IMR-90 (cell line): ENCODE measurements around the gene DYSF. TPM values are rescaled to one million over a fixed set of nuclear protein-coding genes. Genes with fewer than 3 reads are reported as not detected.

ENCODE experiments used
- ATAC-seq: fragments of 200-7000 bp; cut with Tn5 transposase; 2 replicates; pipeline ENCODE4 v1.9.1; 2020; ENCODE audit warnings: low read depth, mild to moderate bottlenecking, moderate library complexity
- BruUV-seq: library from RNA; stranded (reverse); fragments of 400-500 nt; replicated peaks from 2 replicates; lab custom pipeline; 2021; lab: Mats Ljungman, UMichigan
- CTCF ChIA-PET: fragments of 300-600 bp; formaldehyde crosslinking; extraction: SDS; loops from one replicate; lab custom pipeline; 2021; ENCODE audit warnings: antibody characterized with exemption; lab: Yijun Ruan, JAX
- POLR2A ChIA-PET: fragments of 300-600 bp; sonication (Branson Sonifier 250); formaldehyde crosslinking; loops from one replicate; lab custom pipeline; 2022; ENCODE audit warnings: antibody characterized with exemption; ENCODE audit not compliant: unreplicated experiment; lab: Charles Lee
- DNase-seq: peaks from one replicate; pipeline ENCODE4 v3.0.0; 2013
- H2AFZ ChIP-seq: replicated peaks from 2 replicates; pipeline ENCODE3; 2013; ENCODE audit warnings: low read length, mild to moderate bottlenecking; ENCODE audit not compliant: poor library complexity
- H2AK5ac ChIP-seq: 2 replicates; pipeline ENCODE4 v1.6.1; 2013; ENCODE audit warnings: low read depth, low read length, inconsistent platforms
- H2AK9ac ChIP-seq: replicated peaks from 2 replicates; pipeline ENCODE3; 2013; ENCODE audit warnings: mild to moderate bottlenecking, low read depth, low read length, moderate library complexity; ENCODE audit not compliant: poor library complexity
- H2BK120ac ChIP-seq: 2 replicates; pipeline ENCODE4 v1.6.1; 2013; ENCODE audit warnings: low read depth, low read length, inconsistent platforms
- H2BK15ac ChIP-seq: 3 replicates; pipeline ENCODE4 v1.6.1; 2013; ENCODE audit warnings: low read depth, low read length, inconsistent platforms
- H2BK20ac ChIP-seq: 2 replicates; pipeline ENCODE4 v1.6.1; 2013; ENCODE audit warnings: low read depth, mild to moderate bottlenecking, inconsistent platforms, low read length, moderate library complexity
- H2BK5ac ChIP-seq: 2 replicates; pipeline ENCODE4 v1.6.1; 2013; ENCODE audit warnings: mild to moderate bottlenecking, low read depth, low read length, inconsistent platforms; ENCODE audit not compliant: poor library complexity, severe bottlenecking
- H3K14ac ChIP-seq: replicated peaks from 2 replicates; pipeline ENCODE4 v1.6.1; 2013; ENCODE audit warnings: low read depth, low read length, inconsistent platforms
- H3K18ac ChIP-seq: 2 replicates; pipeline ENCODE4 v1.6.1; 2013; ENCODE audit warnings: low read depth, low read length, control low read depth
- H3K23ac ChIP-seq: 2 replicates; pipeline ENCODE4 v1.6.1; 2013; ENCODE audit warnings: low read depth, low read length, inconsistent platforms
- H3K27ac ChIP-seq: 2 replicates; pipeline ENCODE4 v1.5.1; 2013; ENCODE audit warnings: mild to moderate bottlenecking, control low read depth, low read length; ENCODE audit not compliant: insufficient read depth
- H3K27me3 ChIP-seq: 2 replicates; pipeline ENCODE4 v1.6.1; 2013; ENCODE audit warnings: low read length; ENCODE audit not compliant: control insufficient read depth, insufficient read depth
- H3K36me3 ChIP-seq: 2 replicates; pipeline ENCODE4 v1.6.1; 2013; ENCODE audit warnings: low read length, mixed read lengths; ENCODE audit not compliant: control insufficient read depth, insufficient read depth
- H3K4ac ChIP-seq: 2 replicates; pipeline ENCODE4 v1.6.1; 2013; ENCODE audit warnings: low read depth, low read length, inconsistent platforms
- H3K4me1 ChIP-seq: 2 replicates; pipeline ENCODE4 v1.6.1; 2013; ENCODE audit warnings: low read length, mixed read lengths; ENCODE audit not compliant: control insufficient read depth, insufficient read depth
- H3K4me2 ChIP-seq: 2 replicates; pipeline ENCODE4 v1.6.1; 2013; ENCODE audit warnings: low read depth, mild to moderate bottlenecking, control low read depth, low read length, moderate library complexity
- H3K4me3 ChIP-seq: 2 replicates; pipeline ENCODE4 v1.5.1; 2013; ENCODE audit warnings: low read depth, mild to moderate bottlenecking, control low read depth, low read length, moderate library complexity; ENCODE audit not compliant: insufficient read depth
- H3K56ac ChIP-seq: 2 replicates; pipeline ENCODE4 v1.6.1; 2013; ENCODE audit warnings: low read length, inconsistent platforms; ENCODE audit not compliant: insufficient read depth; ENCODE audit errors: extremely low read depth
- H3K79me1 ChIP-seq, 2 experiments: 2 replicates each; pipeline ENCODE4 v1.6.1; 2013; ENCODE audit warnings: low read length in 2 of 2, inconsistent platforms in 1 of 2, low read depth in 1 of 2
- H3K9ac ChIP-seq: 2 replicates; pipeline ENCODE4 v1.6.1; 2013; ENCODE audit warnings: low read depth, low read length, control low read depth
- H3K9me1 ChIP-seq: 2 replicates; pipeline ENCODE4 v1.6.1; 2013; ENCODE audit warnings: low read length, inconsistent platforms; ENCODE audit not compliant: insufficient read depth
- H3K9me3 ChIP-seq: 2 replicates; pipeline ENCODE4 v1.6.1; 2013; ENCODE audit warnings: low read length; ENCODE audit not compliant: control insufficient read depth, insufficient read depth
- H4K20me1 ChIP-seq: 2 replicates; pipeline ENCODE4 v1.6.1; 2013; ENCODE audit warnings: low read length, inconsistent platforms; ENCODE audit not compliant: insufficient read depth
- H4K5ac ChIP-seq: 2 replicates; pipeline ENCODE4 v1.6.1; 2013; ENCODE audit warnings: mild to moderate bottlenecking, low read depth, low read length, control low read depth
- H4K8ac ChIP-seq, 2 experiments: 2 replicates each; pipeline ENCODE4 v1.6.1; 2013; ENCODE audit warnings: low read depth in 2 of 2, low read length in 2 of 2, control low read depth in 1 of 2, inconsistent platforms in 1 of 2
- H4K91ac ChIP-seq: 2 replicates; pipeline ENCODE4 v1.6.1; 2013; ENCODE audit warnings: low read depth, low read length, inconsistent platforms; ENCODE audit not compliant: insufficient read depth
- BHLHE40 ChIP-seq: fragments of 150-350 bp; IDR thresholded peaks from 2 replicates; pipeline ENCODE4 v1.6.1; 2016; ENCODE audit warnings: mild to moderate bottlenecking, low read depth, low read length
- CEBPB ChIP-seq: IDR thresholded peaks from 2 replicates; pipeline ENCODE4 v1.6.1; 2012; ENCODE audit warnings: low read depth, low read length, improper control_type of control experiment
- CHD1 ChIP-seq: IDR thresholded peaks from 2 replicates; pipeline ENCODE4 v1.6.1; 2012; ENCODE audit warnings: low read depth, low read length, improper control_type of control experiment
- ELK1 ChIP-seq: fragments of 150-350 bp; IDR thresholded peaks from 2 replicates; pipeline ENCODE4 v1.6.1; 2016; ENCODE audit warnings: low read depth, mild to moderate bottlenecking, low read length, moderate library complexity, borderline replicate concordance
- FOS ChIP-seq: fragments of 150-350 bp; IDR thresholded peaks from 2 replicates; pipeline ENCODE4 v1.6.1; 2016; ENCODE audit warnings: low read depth, low read length
- MAFK ChIP-seq: IDR thresholded peaks from 2 replicates; pipeline ENCODE4 v1.6.1; 2012; ENCODE audit warnings: low read depth, low read length, improper control_type of control experiment
- MAZ ChIP-seq: IDR thresholded peaks from 2 replicates; pipeline ENCODE4 v1.6.1; 2012; ENCODE audit warnings: low read depth, mild to moderate bottlenecking, low read length, improper control_type of control experiment, moderate library complexity, borderline replicate concordance
- MXI1 ChIP-seq: IDR thresholded peaks from 2 replicates; pipeline ENCODE4 v1.6.1; 2012; ENCODE audit warnings: low read depth, mild to moderate bottlenecking, low read length, moderate library complexity, borderline replicate concordance
- NFE2L2 ChIP-seq: fragments of 150-350 bp; IDR thresholded peaks from 2 replicates; pipeline ENCODE4 v1.6.1; 2016; ENCODE audit warnings: low read depth, mild to moderate bottlenecking, low read length
- POLR2A ChIP-seq: IDR thresholded peaks from 2 replicates; pipeline ENCODE4 v1.6.1; 2012; ENCODE audit warnings: mild to moderate bottlenecking, low read depth, low read length
- RCOR1 ChIP-seq: IDR thresholded peaks from 2 replicates; pipeline ENCODE4 v1.6.1; 2012; ENCODE audit warnings: mild to moderate bottlenecking, low read length, improper control_type of control experiment; ENCODE audit not compliant: insufficient replicate concordance
- RFX5 ChIP-seq: IDR thresholded peaks from 2 replicates; pipeline ENCODE4 v1.8.0; 2012; ENCODE audit warnings: low read depth, mild to moderate bottlenecking, low read length, moderate library complexity
- SMC3 ChIP-seq: fragments of 150-350 bp; IDR thresholded peaks from 2 replicates; pipeline ENCODE4 v1.6.1; 2016; ENCODE audit warnings: low read depth, mild to moderate bottlenecking, antibody characterized with exemption, low read length, moderate library complexity
- WGBS, 2 experiments: methylation state at CpG; one replicate each; pipeline versions ENCODE4 v1.1.5 to v1.1.7; 2013; ENCODE audit warnings: missing lambda C conversion rate in 2 of 2; ENCODE audit not compliant: insufficient read length in 1 of 2; ENCODE audit errors: extremely low coverage in 2 of 2; 5-methylcytosine and 5-hydroxymethylcytosine counted together
- dilution Hi-C: fragments of 300-500 bp; cut with HindIII; formaldehyde crosslinking; loops from one replicate; pipeline ENCODE4 v1.14.3; 2018; ENCODE audit warnings: low sequenced_read_pairs; ENCODE audit not compliant: unreplicated experiment
- in situ Hi-C: fragments of 300-500 bp; cut with MboI; formaldehyde crosslinking; loops from 3 replicates; pipeline ENCODE4 v1.14.3; 2019; ENCODE audit warnings: low sequenced_read_pairs, inconsistent platforms, mixed read lengths
- intact Hi-C: fragments of 100-400 bp; cut with micrococcal nuclease; formaldehyde crosslinking; loops from 2 replicates; pipeline ENCODE4 v1.10.0; 2022
- polyA plus RNA-seq, 3 experiments: library from polyadenylated mRNA; depleted of rRNA; stranded (reverse); fragments of >200 nt; gene quantifications; 2 replicates each; pipeline ENCODE4 v1.2.3, GENCODE V29; 2012; ENCODE audit warnings: low replicate concordance in 1 of 3
- total RNA-seq: library from RNA; depleted of rRNA; stranded (reverse); fragments of >200 nt; gene quantifications from 2 replicates; pipeline ENCODE4 v1.2.3, GENCODE V29; 2012
- TF ChIP-seq, protein P1 (sequence below): conservative IDR thresholded peaks from 2 replicates; pipeline ENCODE4 v1.5.1; 2012; ENCODE audit warnings: mild to moderate bottlenecking, low read depth, low read length, improper control_type of control experiment
- TF ChIP-seq, protein P2 (sequence below): fragments of 150-350 bp; IDR thresholded peaks from 2 replicates; pipeline ENCODE4 v1.6.1; 2017; ENCODE audit warnings: mild to moderate bottlenecking, antibody characterized with exemption, low read length, low read depth

The DYSF gene
- total and polyA plus RNA-seq, 2 of the 4 experiments (the other 2 are of a cell fraction): 0.09 to 0.18 TPM

DNA sequence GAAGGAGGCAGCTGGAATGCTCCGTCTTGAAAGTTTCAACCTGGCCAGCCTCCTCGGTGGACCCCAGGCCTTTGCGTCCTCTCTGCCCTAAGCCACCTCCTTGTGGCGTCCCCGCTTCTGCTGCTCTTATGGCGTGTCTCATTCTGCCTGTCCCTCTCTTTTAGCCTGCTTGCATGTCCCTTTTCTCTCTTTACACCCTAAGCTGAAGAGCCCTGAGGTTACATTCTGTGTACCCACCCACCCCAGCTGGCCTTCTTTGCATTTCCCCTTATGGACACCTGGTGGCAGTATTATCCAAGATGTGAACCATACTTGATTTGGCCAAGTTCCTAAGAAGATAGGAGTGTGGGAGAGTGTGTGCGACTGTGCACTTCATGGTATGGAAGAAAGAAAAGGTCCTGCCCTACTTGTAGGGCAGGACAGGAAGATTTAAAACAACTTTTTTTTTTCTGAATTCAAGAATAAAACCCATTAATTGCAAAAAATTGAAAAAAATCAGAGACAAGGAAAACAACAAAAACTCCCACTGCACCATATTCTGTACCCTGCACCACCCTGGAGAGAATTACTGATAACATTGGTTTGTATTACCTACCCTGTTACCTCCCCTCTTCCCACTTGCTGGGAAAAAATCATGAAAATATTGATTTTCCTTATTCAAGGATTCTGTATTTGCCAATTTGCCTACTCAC is 77.4 kb downstream of the DYSF start:
- Histone ChIP-seq H3K9me1 (no peaks in the 10 kb centered on the region), H3K36me3 (no peaks in the 10 kb centered on the region), H3K9ac (no peak overlapping the region), H2AFZ (no peak overlapping the region), H2BK5ac (no peak overlapping the region), H3K79me1 (no peaks in the 10 kb centered on the region), H2BK15ac (no peak overlapping the region), H3K4me2 (no peak overlapping the region), H4K20me1 (no peaks in the 10 kb centered on the region), H3K14ac (no peak overlapping the region), H3K56ac (no peak overlapping the region), H3K27ac (no peak overlapping the region), H3K27me3 (peaks cover 33% of the 10 kb centered on the region), H2BK20ac (no peak overlapping the region), H3K18ac (no peak overlapping the region), H4K8ac (no peak overlapping the region), H2AK9ac (no peak overlapping the region), H2AK5ac (no peak overlapping the region), H3K23ac (no peak overlapping the region), H3K4ac (no peak overlapping the region), H3K9me3 (no peaks in the 10 kb centered on the region), H4K5ac (no peak overlapping the region), H2BK120ac (no peak overlapping the region), H4K91ac (no peak overlapping the region), H3K4me1 (no peaks in the 10 kb centered on the region), H3K4me3 (no peak overlapping the region)
- WGBS, 2 experiments: 89% methylated on average over 5 of the region's 7 CpGs; no CpG with 5 or more reads in 1 of the 2 experiments
- ATAC-seq (peak; percentile 80), DNase-seq (peak; percentile 28)
- dilution Hi-C loops (no loop called here), in situ Hi-C loops (loop anchor here (25.0 kb wide), 3 partner anchors 1057 to 1357 kb away; partner anchors contain the start of gene SPR), intact Hi-C loops (no loop called here)
- ChIA-PET CTCF (no interaction called here), POLR2A (interaction anchor here (0.6 kb wide), 1 partner anchor 84 kb away, joined by 4 read pairs; no protein-coding TSS in a partner anchor)
- no TSS peak for BruUV-seq
- TF ChIP-seq FOS (no peak), MXI1 (no peak), MAZ (no peak), RCOR1 (no peak), ELK1 (no peak), POLR2A (no peak), CEBPB (no peak), MAFK (no peak), RFX5 (no peak), CHD1 (no peak), NFE2L2 (no peak), BHLHE40 (no peak), SMC3 (peak; percentile 46)
- TF ChIP-seq, protein P1, sequence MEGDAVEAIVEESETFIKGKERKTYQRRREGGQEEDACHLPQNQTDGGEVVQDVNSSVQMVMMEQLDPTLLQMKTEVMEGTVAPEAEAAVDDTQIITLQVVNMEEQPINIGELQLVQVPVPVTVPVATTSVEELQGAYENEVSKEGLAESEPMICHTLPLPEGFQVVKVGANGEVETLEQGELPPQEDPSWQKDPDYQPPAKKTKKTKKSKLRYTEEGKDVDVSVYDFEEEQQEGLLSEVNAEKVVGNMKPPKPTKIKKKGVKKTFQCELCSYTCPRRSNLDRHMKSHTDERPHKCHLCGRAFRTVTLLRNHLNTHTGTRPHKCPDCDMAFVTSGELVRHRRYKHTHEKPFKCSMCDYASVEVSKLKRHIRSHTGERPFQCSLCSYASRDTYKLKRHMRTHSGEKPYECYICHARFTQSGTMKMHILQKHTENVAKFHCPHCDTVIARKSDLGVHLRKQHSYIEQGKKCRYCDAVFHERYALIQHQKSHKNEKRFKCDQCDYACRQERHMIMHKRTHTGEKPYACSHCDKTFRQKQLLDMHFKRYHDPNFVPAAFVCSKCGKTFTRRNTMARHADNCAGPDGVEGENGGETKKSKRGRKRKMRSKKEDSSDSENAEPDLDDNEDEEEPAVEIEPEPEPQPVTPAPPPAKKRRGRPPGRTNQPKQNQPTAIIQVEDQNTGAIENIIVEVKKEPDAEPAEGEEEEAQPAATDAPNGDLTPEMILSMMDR: peak; percentile 59
- TF ChIP-seq, protein P2, sequence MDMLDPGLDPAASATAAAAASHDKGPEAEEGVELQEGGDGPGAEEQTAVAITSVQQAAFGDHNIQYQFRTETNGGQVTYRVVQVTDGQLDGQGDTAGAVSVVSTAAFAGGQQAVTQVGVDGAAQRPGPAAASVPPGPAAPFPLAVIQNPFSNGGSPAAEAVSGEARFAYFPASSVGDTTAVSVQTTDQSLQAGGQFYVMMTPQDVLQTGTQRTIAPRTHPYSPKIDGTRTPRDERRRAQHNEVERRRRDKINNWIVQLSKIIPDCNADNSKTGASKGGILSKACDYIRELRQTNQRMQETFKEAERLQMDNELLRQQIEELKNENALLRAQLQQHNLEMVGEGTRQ: no peak
